Breast epithelium (tissue), 4 donors: Measurements from ENCODE around the gene PKD1. TPM values are rescaled to one million over a fixed set of nuclear protein-coding genes. Genes with fewer than 3 reads are reported as not detected.
A peak's percentile ranks its signal among the peaks of the same experiment; 100 is the strongest.

Experiments
- DNase-seq, 2 donors: peaks; one replicate each; pipeline ENCODE4 v3.0.0-alpha.2; 2019; ENCODE audit warnings: low spot score in 2 of 2
- H3K27ac ChIP-seq, 2 donors: fragments of 200-600 bp; sonication (generic) in 1 of 2; one replicate each; pipeline ENCODE4 v1.5.1; 2016 to 2019; ENCODE audit warnings: mild to moderate bottlenecking in 1 of 2
- H3K27me3 ChIP-seq, 2 donors: fragments of 200-600 bp; sonication (generic) in 1 of 2; one replicate each; pipeline versions ENCODE4 v1.5.1 to v1.6.0; 2017 to 2019; ENCODE audit warnings: control low read depth in 1 of 2, mild to moderate bottlenecking in 1 of 2
- H3K36me3 ChIP-seq: fragments of 200-600 bp; one replicate; pipeline ENCODE4 v1.5.1; 2019
- H3K4me1 ChIP-seq, 2 donors: fragments of 200-600 bp; sonication (generic); one replicate each; pipeline ENCODE4 v1.5.1; 2016 to 2019; ENCODE audit warnings: control low read depth in 1 of 2
- H3K4me3 ChIP-seq, 3 donors: fragments of 200-600 bp; sonication (generic); 1 replicate in 2 of 3; 2 replicates in 1 of 3; pipeline ENCODE4 v1.5.1; 2016 to 2019; ENCODE audit warnings: mild to moderate bottlenecking in 3 of 3, moderate library complexity in 2 of 3
- H3K9me3 ChIP-seq, 2 donors: fragments of 200-600 bp; sonication (generic) in 1 of 2; one replicate each; pipeline ENCODE4 v1.5.1; 2016 to 2019; ENCODE audit warnings: control low read depth in 1 of 2
- CTCF ChIP-seq, 3 donors: fragments of 450-650 bp; IDR thresholded peaks; one replicate each; pipeline ENCODE4 v1.5.1; 2016 to 2017; ENCODE audit warnings: antibody characterized with exemption in 3 of 3, mild to moderate bottlenecking in 3 of 3, moderate library complexity in 3 of 3
- POLR2A ChIP-seq: fragments of 450-650 bp; IDR thresholded peaks from one replicate; pipeline ENCODE4 v1.6.1; 2016; ENCODE audit warnings: antibody characterized with exemption, mild to moderate bottlenecking, moderate library complexity
- POLR2AphosphoS5 ChIP-seq, 3 donors: sonication (generic); formaldehyde crosslinking; IDR thresholded peaks; one replicate each; pipeline ENCODE4 v1.6.1; 2017; ENCODE audit warnings: antibody characterized with exemption in 3 of 3
- intact Hi-C: fragments of 100-400 bp; cut with DNase I; formaldehyde crosslinking; loops from one replicate; pipeline ENCODE4 v1.15.1; 2023; ENCODE audit warnings: low total_unique reads
- total RNA-seq, 3 donors: library from RNA; depleted of rRNA; stranded (reverse); fragments of >200 nt; gene quantifications; one replicate each; pipeline ENCODE4 v1.1.0, GENCODE V29; 2016

The PKD1 gene
- total RNA-seq, 3 donors from 2014 or later: 74.2 to 110 (median 107) TPM

DNA sequence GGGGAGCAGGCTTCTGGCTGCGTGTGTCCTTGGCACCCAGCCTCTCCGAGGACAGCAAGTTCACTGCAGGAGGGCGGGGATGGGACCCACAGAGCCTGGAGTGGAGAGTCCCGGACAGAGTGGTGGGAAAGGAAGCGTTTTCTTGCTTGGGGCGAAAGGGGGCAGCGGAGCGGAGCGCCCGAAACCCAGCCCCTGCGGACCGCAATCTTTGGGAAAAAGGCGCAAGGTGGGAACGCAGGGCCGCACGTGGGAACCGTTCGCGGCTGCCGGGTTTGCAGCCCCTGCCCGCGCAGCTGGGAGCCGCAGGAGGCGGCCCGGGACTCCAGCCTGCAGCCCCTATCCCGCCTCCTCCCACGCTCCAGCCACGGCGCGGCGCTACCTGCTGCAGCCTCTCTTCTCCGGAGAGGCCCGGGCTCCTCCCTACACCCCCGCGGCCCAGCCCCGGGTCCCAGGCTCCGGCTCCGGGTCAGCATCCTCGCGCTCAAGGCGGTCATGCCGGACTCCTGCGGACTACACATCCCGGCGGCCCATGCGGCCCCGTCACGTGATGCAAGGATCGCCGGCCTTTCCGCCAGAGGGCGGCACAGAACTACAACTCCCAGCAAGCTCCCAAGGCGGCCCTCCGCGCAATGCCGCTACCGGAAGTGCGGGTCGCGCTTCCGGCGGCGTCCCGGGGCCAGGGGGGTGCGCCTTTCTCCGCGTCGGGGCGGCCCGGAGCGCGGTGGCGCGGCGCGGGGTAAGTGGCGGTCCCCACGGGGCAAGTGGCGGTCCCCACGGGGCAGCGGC lies 88.2 kb downstream of the PKD1 start, which contains the start of the genes NTHL1 and TSC2:
Gene NTHL1 (minus strand): TSS at position 505 of the 786 bp plus-strand sequence. CDS start 11 bp downstream, at position 494.
Gene TSC2 (plus strand): TSS at position 656 of the 786 bp plus-strand sequence. CDS start 631 bp downstream, outside the sequence.
- Histone ChIP-seq H3K4me1 (peaks cover 13% of the 10 kb centered on the region in 2 donors), H3K27ac (peak within 1 kb of the TSS; percentile 72 to 88), H3K27me3 (no peaks in the 10 kb centered on the region), H3K4me3 (peak within 1 kb of the TSS; percentile 90 to 99 (median 93)), H3K9me3 (no peaks in the 10 kb centered on the region), H3K36me3 (no peaks in the 10 kb centered on the region)
- TF ChIP-seq CTCF (IDR thresholded peaks at IDR 0.05) (peak; percentile 35 to 42 (median 38)), POLR2A (no peak), POLR2AphosphoS5 (IDR thresholded peaks at IDR 0.05) (peak; percentile 44 to 92 (median 81))
- intact Hi-C loops: no loop called here
- DNase-seq: peak; percentile 95

- intact Hi-C loops: no loop called here
- peak overlapping the region; percentile 90 to 99 (median 93) for H3K4me3 ChIP-seq
- TF ChIP-seq POLR2AphosphoS5 (IDR thresholded peaks at IDR 0.05) (no peak), CTCF (IDR thresholded peaks at IDR 0.05) (no peak), POLR2A (no peak)
- H3K27me3 ChIP-seq: no peaks in the 10 kb centered on the region
- peaks cover 13% of the 10 kb centered on the region in 2 donors for H3K4me1 ChIP-seq
- DNase-seq: no peak
- no peaks in the 10 kb centered on the region for H3K9me3 ChIP-seq
- H3K27ac ChIP-seq: peak overlapping the region in 1 of 2 donors; percentile 88
- no peaks in the 10 kb centered on the region for H3K36me3 ChIP-seq
Observed at GRCh38 chr16:2046893-2047329, 88.8 kb downstream of the PKD1 start.

DNA sequence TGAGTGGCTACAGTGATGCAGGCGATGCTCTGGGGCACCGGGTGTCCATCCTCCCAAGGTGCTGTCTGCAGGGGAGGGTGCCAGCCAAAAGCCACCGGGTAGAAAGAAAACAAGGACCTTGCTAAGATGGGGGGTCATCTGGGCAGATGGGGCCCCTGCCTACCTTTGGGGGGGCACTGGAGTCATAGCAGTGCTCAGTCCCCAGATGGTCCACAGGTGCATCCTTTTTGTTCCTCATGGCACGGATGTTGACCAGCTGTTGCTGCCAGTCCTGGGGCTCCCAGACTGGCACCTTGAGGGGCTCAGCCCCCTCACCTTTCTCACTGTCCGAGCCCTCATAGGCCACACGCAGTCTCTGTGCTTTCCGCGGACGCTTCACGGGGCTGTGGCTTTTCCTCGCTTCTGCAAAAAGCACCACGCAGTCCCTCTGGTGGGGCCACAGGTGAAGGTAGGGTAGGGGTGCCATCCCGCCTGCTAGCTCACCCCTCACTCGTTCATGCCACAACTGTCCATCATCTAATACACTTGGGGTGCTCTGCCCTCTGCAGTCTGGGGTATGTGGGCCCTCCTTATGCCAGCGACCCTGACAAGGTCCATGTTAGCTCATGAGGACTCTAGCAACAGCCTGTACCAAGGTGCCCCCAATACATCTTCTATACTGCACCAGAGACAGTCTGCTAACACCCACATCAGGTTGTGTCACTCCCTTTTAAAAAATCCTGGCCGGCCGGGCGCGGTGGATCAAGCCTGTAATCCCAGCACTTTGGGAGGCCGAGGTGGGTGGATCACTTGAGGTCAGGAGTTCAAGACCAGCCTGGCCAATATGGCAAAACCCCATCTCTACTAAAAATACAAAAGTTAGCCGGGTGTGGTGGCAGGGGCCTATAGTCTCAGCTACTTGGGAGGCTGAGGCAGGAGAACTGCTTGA lies 89.5 kb downstream of the PKD1 start:
- Histone ChIP-seq H3K27ac (peak overlapping the region in 1 of 2 donors; percentile 88), H3K36me3 (no peaks in the 10 kb centered on the region), H3K4me1 (peaks cover 13% of the 10 kb centered on the region in 2 donors), H3K9me3 (no peaks in the 10 kb centered on the region), H3K4me3 (peak overlapping the region in 1 of 3 donors; percentile 99), H3K27me3 (no peaks in the 10 kb centered on the region)
- DNase-seq: no peak
- TF ChIP-seq POLR2A (no peak), POLR2AphosphoS5 (IDR thresholded peaks at IDR 0.05) (no peak), CTCF (IDR thresholded peaks at IDR 0.05) (no peak)
- intact Hi-C loops: no loop called here

DNA sequence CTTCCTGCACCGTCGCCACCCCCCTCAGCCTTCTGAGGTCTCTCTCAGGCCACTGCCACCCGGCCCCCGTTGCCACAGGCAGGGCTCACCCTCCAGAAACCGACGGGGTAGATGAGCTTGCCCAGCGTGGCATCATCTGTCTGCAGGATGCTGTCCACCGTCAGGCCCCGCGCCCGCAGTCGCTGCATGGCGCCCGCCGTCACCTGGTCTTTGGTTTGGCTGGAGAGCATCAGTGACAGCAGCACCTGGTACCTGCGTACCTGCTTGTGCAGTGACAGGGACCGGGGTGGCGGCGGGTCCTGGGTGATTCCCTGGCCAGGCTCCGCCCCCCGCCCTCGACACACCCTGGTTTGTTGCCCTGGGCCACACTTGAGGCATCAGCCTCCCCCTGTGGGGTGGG lies 91.2 kb downstream of the PKD1 start:
- no peaks in the 10 kb centered on the region for H3K9me3 ChIP-seq
- H3K4me3 ChIP-seq: no peak overlapping the region
- TF ChIP-seq CTCF (IDR thresholded peaks at IDR 0.05) (no peak), POLR2AphosphoS5 (IDR thresholded peaks at IDR 0.05) (no peak), POLR2A (no peak)
- no peak for DNase-seq
- H3K4me1 ChIP-seq: peaks cover 13% of the 10 kb centered on the region in 2 donors
- H3K27ac ChIP-seq: peak overlapping the region in 1 of 2 donors; percentile 32
- no peaks in the 10 kb centered on the region for H3K36me3 ChIP-seq
- intact Hi-C loops: no loop called here
- H3K27me3 ChIP-seq: no peaks in the 10 kb centered on the region
